SK-N-MC (cell line): ENCODE data around the gene SLC34A3.

Experiments
- EZH2 ChIP-seq: fragments of 200-600 bp; sonication (generic); IDR thresholded peaks from one replicate; pipeline ENCODE4 v1.6.1; 2017; ENCODE audit warnings: antibody characterized with exemption
- POLR2AphosphoS5 ChIP-seq: IDR thresholded peaks from 2 replicates; pipeline ENCODE4 v1.6.1; 2012; ENCODE audit warnings: mild to moderate bottlenecking, low read depth, low read length, borderline replicate concordance

GRCh38 chr9:137227054-137227852 lies 3.4 kb upstream of the SLC34A3 start, which contains the start of gene RNF224:
- TF ChIP-seq EZH2 (no peak), POLR2AphosphoS5 (no peak)
